Measurements from ENCODE around the gene NME3.
A peak's percentile ranks its signal among the peaks of the same experiment; 100 is the strongest.

The NME3 gene

DNA sequence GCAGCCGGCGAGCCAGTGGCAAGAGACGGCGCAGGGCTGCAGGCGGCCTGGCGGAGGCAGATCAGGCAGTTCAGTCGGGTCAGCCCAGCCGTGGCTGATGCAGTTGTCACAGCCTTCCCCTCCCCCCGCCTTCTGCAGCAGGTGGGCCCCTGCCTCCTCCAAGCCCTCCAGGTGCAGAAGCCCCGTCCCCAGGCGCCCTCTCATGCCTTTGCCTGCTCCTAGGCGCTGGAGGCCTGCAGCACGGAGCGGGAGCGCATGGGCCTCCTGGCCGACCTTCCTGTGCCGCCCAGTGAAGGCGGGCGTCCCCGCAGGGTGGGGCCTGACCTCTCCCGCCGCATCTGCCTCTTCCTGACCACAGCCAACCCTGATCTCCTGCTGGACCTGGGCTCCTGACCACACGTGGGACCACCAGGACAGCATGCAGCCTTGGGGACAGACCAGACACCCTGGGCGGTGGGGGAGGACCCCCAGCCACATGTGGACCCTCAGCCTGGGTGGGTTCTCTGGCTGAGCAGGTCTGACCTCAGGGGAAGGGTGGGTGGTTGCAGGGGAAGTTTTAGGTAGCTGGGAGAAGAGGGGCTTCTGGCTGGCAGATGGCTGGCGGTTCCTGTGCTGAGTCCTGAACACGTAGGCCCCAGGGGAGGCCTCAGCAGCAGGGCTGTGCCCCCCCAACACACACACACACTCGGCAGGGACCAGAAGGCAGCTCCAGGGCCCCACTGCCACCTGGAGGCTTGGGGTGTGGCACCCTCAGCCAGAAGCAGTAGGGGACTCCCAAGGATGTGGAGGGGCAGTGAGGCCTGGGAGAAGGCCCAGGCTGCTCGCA, 4.7 kb upstream of the NME3 start:
- no peak for DNase-seq (ENCODE audit: low read depth)
- TF ChIP-seq, protein P1, sequence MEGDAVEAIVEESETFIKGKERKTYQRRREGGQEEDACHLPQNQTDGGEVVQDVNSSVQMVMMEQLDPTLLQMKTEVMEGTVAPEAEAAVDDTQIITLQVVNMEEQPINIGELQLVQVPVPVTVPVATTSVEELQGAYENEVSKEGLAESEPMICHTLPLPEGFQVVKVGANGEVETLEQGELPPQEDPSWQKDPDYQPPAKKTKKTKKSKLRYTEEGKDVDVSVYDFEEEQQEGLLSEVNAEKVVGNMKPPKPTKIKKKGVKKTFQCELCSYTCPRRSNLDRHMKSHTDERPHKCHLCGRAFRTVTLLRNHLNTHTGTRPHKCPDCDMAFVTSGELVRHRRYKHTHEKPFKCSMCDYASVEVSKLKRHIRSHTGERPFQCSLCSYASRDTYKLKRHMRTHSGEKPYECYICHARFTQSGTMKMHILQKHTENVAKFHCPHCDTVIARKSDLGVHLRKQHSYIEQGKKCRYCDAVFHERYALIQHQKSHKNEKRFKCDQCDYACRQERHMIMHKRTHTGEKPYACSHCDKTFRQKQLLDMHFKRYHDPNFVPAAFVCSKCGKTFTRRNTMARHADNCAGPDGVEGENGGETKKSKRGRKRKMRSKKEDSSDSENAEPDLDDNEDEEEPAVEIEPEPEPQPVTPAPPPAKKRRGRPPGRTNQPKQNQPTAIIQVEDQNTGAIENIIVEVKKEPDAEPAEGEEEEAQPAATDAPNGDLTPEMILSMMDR (IDR thresholded peaks at IDR 0.05; ENCODE audit: insufficient read depth, low read depth, low read length, missing control alignments), result no peak
- no peak overlapping the region for H3K4me3 ChIP-seq (ENCODE audit: low read depth, low read length)

DNA sequence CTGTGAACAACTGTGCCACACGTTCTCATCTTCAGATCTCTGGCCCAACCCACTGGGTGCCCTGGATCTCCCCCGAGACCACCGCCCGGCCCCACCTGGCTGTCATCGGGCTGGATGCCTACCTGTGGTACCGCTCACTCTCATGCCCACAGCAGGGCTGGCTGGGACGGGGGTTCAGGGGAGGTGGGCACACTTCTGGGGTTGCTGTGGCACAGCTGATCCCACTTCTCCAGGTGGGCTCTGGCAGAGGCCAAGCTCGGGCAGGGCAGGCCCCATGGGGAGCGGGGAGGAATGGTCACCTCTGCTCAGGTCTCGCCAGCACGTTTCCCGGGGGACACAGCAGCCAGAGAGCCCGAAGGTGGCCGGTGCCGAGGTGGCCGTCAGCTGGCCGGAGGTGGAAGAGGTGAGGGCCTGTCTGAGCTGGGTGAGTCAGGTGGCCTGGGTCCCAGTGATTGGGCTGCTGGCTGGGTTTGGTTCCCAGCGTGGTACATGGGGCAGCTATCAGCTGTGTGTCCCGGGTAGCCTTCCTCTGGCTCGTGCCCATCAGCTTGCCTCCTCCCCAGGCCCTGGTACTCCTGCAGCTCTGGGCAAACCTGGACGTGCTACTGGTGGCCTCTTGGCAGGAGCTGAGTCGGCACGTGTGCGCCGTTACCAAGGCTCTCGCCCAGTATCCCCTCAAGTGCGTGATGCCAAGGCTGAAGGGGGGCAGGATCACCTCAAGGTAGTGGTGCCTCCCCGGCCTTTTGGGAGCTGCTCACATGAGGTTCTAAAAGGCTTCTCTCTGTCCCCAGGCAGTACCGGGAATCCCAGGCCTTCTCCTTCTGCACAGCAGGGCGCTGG, 3.9 kb upstream of the NME3 start:
- no peak overlapping the region for H3K4me3 ChIP-seq (ENCODE audit: low read depth, low read length)
- TF ChIP-seq, protein P1 (IDR thresholded peaks at IDR 0.05; ENCODE audit: insufficient read depth, low read depth, low read length, missing control alignments), result no peak

DNA sequence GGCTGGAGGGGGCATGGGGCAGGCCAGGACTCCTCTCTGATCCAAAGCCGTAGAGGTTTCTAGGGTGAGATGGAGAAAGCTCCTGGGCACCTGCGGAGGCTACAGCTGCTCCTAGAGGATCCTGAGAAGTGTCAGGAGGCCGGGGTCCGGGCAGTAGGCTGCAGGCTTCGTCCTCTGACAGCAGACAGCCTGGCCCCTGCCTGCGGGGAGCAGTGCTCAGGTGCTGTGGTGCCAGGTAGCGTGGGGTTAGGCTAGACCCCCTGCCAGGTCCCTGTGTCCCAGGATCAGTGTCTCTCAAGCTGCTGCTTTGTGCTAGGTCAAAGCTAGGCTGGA, 3.1 kb upstream of the NME3 start:
- no peak for DNase-seq (ENCODE audit: low read depth)
- TF ChIP-seq, protein P1 (IDR thresholded peaks at IDR 0.05; ENCODE audit: insufficient read depth, low read depth, low read length, missing control alignments), result no peak
- H3K4me3 ChIP-seq (ENCODE audit: low read depth, low read length), result peak overlapping the region; percentile 98

More for the DNA sequence above, 3.9 kb upstream of the NME3 start:
- DNase-seq (ENCODE audit: low read depth), result no peak

DNA sequence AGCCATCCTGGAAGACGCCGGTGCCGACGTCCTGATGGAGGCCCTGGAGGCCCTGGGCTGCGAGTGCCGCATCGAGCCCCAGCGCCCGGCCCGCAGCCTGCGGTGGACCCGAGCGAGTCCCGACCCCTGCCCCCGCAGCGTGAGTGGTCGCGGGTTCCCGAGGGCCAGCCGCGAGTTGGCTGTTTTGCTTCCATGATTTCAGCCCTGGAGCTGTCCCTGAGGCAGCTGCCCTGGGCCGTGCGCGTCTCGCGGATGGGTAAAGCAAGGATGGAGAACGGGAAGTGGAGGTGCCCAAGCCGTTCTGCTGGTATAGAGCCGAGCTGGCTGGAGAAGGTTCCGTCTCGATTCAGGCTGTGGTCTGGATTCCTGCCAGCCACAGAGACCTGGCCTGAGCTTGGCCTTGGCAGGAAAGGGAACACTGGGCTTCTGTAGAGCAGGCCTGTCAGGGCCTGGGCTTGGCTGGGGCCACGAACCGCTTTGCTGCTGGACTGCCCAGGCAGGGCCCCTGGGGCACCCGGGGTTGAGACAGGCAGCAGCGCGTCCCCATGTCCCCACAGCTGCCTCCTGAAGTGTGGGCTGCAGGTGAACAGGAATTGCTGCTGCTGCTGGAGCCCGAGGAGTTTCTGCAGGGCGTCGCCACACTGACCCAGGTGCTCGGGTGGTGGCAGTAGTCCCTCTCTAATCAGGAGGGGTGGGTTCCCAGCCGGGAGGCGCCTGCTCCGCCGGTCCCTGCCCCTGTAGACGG, 2.5 kb upstream of the NME3 start:
- no peak for DNase-seq (ENCODE audit: low read depth)

DNA sequence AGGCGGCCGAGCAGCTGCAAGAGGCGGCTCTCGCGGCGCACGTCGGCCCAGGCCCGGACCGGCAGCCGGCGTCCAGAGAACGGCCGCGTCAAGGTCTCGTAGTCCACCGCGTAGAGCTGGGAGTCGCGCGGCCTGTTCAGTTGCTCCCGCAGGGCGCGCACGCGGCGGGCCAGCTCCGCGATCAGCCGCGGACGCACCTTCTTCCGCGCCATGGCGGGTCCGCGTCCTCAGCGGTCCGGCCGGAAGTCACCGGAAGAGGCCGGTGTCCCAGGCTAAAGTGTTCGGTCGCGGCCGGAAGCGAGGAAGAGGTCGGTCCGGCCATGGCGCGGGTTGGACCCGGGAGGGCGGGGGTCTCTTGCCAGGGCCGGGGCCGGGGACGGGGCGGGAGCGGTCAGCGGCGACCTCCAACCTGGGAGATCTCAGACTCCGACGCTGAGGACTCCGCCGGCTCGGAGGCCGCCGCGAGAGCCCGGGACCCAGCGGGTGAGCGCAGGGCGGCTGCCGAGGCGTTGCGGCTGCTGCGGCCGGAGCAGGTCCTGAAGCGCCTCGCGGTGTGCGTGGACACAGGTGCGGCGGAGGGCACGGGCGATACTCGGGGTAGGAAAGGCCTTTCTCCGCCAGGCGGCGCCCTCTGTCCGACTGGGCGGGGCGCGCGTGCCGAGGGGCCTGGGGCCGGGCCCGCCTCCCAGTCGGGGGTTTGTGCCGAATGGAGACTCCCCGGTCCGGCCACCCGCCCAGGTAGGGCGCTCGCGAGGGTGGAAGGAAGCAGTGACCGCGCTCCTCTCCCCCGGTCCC, 1.8 kb upstream of the NME3 start, which contains the start of gene MRPS34:
MRPS34 (minus strand) TSS at position 227 of the 795 bp plus-strand sequence; CDS start at position 212, 15 bp downstream.
- DNase-seq (ENCODE audit: low read depth), result peak; percentile 92
- TF ChIP-seq, protein P1 (IDR thresholded peaks at IDR 0.05; ENCODE audit: insufficient read depth, low read depth, low read length, missing control alignments), result peak; percentile 82
- peak within 1 kb of the TSS; percentile 98 for H3K4me3 ChIP-seq (ENCODE audit: low read depth, low read length)

More for the DNA sequence above, 2.5 kb upstream of the NME3 start:
- TF ChIP-seq, protein P1 (IDR thresholded peaks at IDR 0.05; ENCODE audit: insufficient read depth, low read depth, low read length, missing control alignments), result no peak
- H3K4me3 ChIP-seq (ENCODE audit: low read depth, low read length), result peak overlapping the region; percentile 98

Measured in GM12865 (cell line).